CD4-positive, alpha-beta T cell (primary cell): ENCODE measurements around the gene FAM120B. TPM values are rescaled to one million over a fixed set of nuclear protein-coding genes. Genes with fewer than 3 reads are reported as not detected.

Experiments used
- ATAC-seq: fragments of 200-7000 bp; cut with Tn5 transposase; one replicate; pipeline ENCODE4 v1.10.0; 2022; ENCODE audit warnings: mild to moderate bottlenecking; ENCODE audit not compliant: poor library complexity
- CTCF ChIA-PET: fragments of 350-600 bp; sonication (Branson Sonifier 250); formaldehyde crosslinking; loops from one replicate; lab custom pipeline; 2021; ENCODE audit warnings: antibody characterized with exemption, inconsistent platforms; lab: Charles Lee
- POLR2A ChIA-PET: fragments of 350-600 bp; sonication (Branson Sonifier 250); formaldehyde crosslinking; loops from one replicate; lab custom pipeline; 2021; ENCODE audit warnings: antibody characterized with exemption, inconsistent platforms; lab: Charles Lee
- DNase-seq, 14 experiments: peaks; one replicate each; pipeline ENCODE4 v3.0.0-alpha.2; 2013 to 2020; ENCODE audit warnings: mixed read lengths in 2 of 14
- H3K27ac ChIP-seq, 2 donors: one replicate each; pipeline versions ENCODE4 v1.5.1 to v1.7.0; 2013; ENCODE audit warnings: low read length in 2 of 2, low read depth in 1 of 2, mild to moderate bottlenecking in 1 of 2
- H3K27me3 ChIP-seq, 2 experiments: 1 replicate in 1 of 2; 2 replicates in 1 of 2; pipeline versions ENCODE4 v1.6.1 to v1.7.0; 2013; ENCODE audit warnings: low read length in 2 of 2, control low read depth in 1 of 2, mild to moderate bottlenecking in 1 of 2, moderate library complexity in 1 of 2; ENCODE audit not compliant: insufficient read depth in 2 of 2, control insufficient read depth in 1 of 2
- H3K36me3 ChIP-seq: one replicate; pipeline ENCODE4 v1.6.1; 2013; ENCODE audit warnings: low read length, control low read depth; ENCODE audit not compliant: insufficient read depth
- H3K4me1 ChIP-seq: one replicate; pipeline ENCODE4 v1.6.1; 2013; ENCODE audit warnings: low read length, control low read depth; ENCODE audit not compliant: insufficient read depth
- H3K4me3 ChIP-seq: one replicate; pipeline ENCODE4 v1.5.1; 2013; ENCODE audit warnings: mild to moderate bottlenecking, low read length, moderate library complexity
- H3K9me3 ChIP-seq, 2 experiments: 1 replicate in 1 of 2; 2 replicates in 1 of 2; pipeline versions ENCODE4 v1.6.1 to v1.7.0; 2013; ENCODE audit warnings: low read length in 2 of 2, mild to moderate bottlenecking in 2 of 2, control low read depth in 1 of 2, moderate library complexity in 1 of 2; ENCODE audit not compliant: control insufficient read depth in 1 of 2, insufficient read depth in 1 of 2
- H3K27ac Mint-ChIP-seq: one replicate; pipeline ENCODE4 v1.8.0; 2020; ENCODE audit warnings: mixed read lengths
- H3K27me3 Mint-ChIP-seq: one replicate; pipeline ENCODE4 v1.8.0; 2021; ENCODE audit warnings: mixed read lengths
- H3K36me3 Mint-ChIP-seq: one replicate; pipeline ENCODE4 v1.8.0; 2021; ENCODE audit warnings: low read depth, mixed read lengths
- H3K4me1 Mint-ChIP-seq: one replicate; pipeline ENCODE4 v1.8.0; 2021; ENCODE audit warnings: low read depth, mixed read lengths
- H3K4me3 Mint-ChIP-seq: one replicate; pipeline ENCODE4 v1.8.0; 2020; ENCODE audit warnings: mild to moderate bottlenecking, mixed read lengths
- H3K9me3 Mint-ChIP-seq: one replicate; pipeline ENCODE4 v1.8.0; 2020; ENCODE audit warnings: mixed read lengths
- intact Hi-C, 2 experiments: fragments of 100-400 bp; cut with DNase I in 1 of 2; cut with micrococcal nuclease in 1 of 2; formaldehyde crosslinking; loops; one replicate each; pipeline versions ENCODE4 v1.15.1 to v1.9.0; 2023 to 2025; cut with DNase I, micrococcal nuclease
- total RNA-seq, 174 experiments: library from RNA in 2 of 174; stranded (reverse) in 2 of 174; gene quantifications; one replicate each; pipeline ENCODE4 v1.2.3 and lab custom pipeline; 2021 to 2026
- TF ChIP-seq, protein P1 (sequence below): fragments of 200-600 bp; IDR thresholded peaks from one replicate; pipeline ENCODE4 v1.8.0; 2022; ENCODE audit warnings: antibody characterized with exemption, mild to moderate bottlenecking

The FAM120B gene
- total RNA-seq, 2 experiments from 2014 or later = 24.1 to 26.7 TPM

DNA sequence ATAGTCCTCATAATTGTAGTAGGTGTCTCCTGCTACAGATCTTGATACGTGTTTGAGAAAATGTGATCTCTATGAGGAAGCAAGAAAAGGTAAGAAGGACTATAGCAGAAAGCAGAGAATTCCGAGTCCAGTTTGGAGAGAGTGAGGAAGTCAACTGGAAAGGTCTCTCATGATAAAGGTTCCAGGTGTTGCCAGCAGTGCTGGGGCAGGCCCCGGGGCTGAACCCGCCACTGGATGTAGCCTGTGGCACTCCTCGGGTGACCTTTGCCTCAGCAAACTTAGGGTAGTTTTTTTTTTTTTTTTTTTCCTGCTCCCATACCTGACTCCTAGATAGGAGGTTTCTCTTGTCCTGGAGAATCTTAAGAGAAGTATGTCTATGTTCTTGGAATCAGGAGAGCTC lies 62.8 kb downstream of the FAM120B start:
- intact Hi-C loops = loop anchor here in 1 of 2 experiments (5.0 kb wide), 1 partner anchor 158 kb away; no protein-coding TSS in a partner anchor
- Mint-ChIP-seq H3K9me3 (no peaks in the 10 kb centered on the region), H3K27me3 (no peaks in the 10 kb centered on the region), H3K4me1 (no peaks in the 10 kb centered on the region), H3K27ac (no peak overlapping the region), H3K4me3 (no peak overlapping the region), H3K36me3 (peaks cover 66% of the 10 kb centered on the region)
- Histone ChIP-seq H3K27ac (no peak overlapping the region), H3K9me3 (no peaks in the 10 kb centered on the region), H3K4me3 (no peak overlapping the region), H3K36me3 (peaks cover 37% of the 10 kb centered on the region), H3K4me1 (peaks cover 4% of the 10 kb centered on the region), H3K27me3 (no peaks in the 10 kb centered on the region)
- CTCF ChIA-PET = no interaction called here
- no peak for DNase-seq
- TF ChIP-seq, protein P1, sequence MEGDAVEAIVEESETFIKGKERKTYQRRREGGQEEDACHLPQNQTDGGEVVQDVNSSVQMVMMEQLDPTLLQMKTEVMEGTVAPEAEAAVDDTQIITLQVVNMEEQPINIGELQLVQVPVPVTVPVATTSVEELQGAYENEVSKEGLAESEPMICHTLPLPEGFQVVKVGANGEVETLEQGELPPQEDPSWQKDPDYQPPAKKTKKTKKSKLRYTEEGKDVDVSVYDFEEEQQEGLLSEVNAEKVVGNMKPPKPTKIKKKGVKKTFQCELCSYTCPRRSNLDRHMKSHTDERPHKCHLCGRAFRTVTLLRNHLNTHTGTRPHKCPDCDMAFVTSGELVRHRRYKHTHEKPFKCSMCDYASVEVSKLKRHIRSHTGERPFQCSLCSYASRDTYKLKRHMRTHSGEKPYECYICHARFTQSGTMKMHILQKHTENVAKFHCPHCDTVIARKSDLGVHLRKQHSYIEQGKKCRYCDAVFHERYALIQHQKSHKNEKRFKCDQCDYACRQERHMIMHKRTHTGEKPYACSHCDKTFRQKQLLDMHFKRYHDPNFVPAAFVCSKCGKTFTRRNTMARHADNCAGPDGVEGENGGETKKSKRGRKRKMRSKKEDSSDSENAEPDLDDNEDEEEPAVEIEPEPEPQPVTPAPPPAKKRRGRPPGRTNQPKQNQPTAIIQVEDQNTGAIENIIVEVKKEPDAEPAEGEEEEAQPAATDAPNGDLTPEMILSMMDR = no peak
- POLR2A ChIA-PET = no interaction called here
- no peak for ATAC-seq

- intact Hi-C loops = no loop called here
- Histone ChIP-seq H3K4me3 (no peak overlapping the region), H3K9me3 (no peaks in the 10 kb centered on the region), H3K27me3 (no peaks in the 10 kb centered on the region), H3K27ac (no peak overlapping the region), H3K36me3 (peaks cover 37% of the 10 kb centered on the region), H3K4me1 (peaks cover 4% of the 10 kb centered on the region)
- Mint-ChIP-seq H3K36me3 (peaks cover 65% of the 10 kb centered on the region), H3K27ac (peak overlapping the region; percentile 22), H3K27me3 (no peaks in the 10 kb centered on the region), H3K4me1 (peaks cover under 1% of the 10 kb centered on the region), H3K4me3 (no peak overlapping the region), H3K9me3 (no peaks in the 10 kb centered on the region)
- no peak for DNase-seq
- TF ChIP-seq, protein P1 = no peak
- POLR2A ChIA-PET = no interaction called here
- no peak for ATAC-seq
- CTCF ChIA-PET = no interaction called here
These were observed 63.9 kb downstream of the FAM120B start for GRCh38 chr6:170370416-170370815.

GRCh38 chr6:170371080-170371479 lies 64.5 kb downstream of the FAM120B start:
- intact Hi-C loops = no loop called here
- H3K27ac ChIP-seq = no peak overlapping the region
- H3K27me3 ChIP-seq = no peaks in the 10 kb centered on the region
- no peaks in the 10 kb centered on the region for H3K9me3 ChIP-seq
- H3K36me3 Mint-ChIP-seq = peaks cover 67% of the 10 kb centered on the region
- H3K27ac Mint-ChIP-seq = peak overlapping the region; percentile 22
- ChIA-PET CTCF (no interaction called here), POLR2A (no interaction called here)
- DNase-seq (no peak), ATAC-seq (no peak)
- H3K36me3 ChIP-seq = peaks cover 39% of the 10 kb centered on the region
- no peak overlapping the region for H3K4me3 ChIP-seq
- peaks cover 4% of the 10 kb centered on the region for H3K4me1 ChIP-seq
- no peaks in the 10 kb centered on the region for H3K9me3 Mint-ChIP-seq
- H3K4me3 Mint-ChIP-seq = no peak overlapping the region
- peaks cover 7% of the 10 kb centered on the region for H3K4me1 Mint-ChIP-seq
- no peaks in the 10 kb centered on the region for H3K27me3 Mint-ChIP-seq
- TF ChIP-seq, protein P1 = no peak
